IPS-NIHi7 (cell line): ENCODE data around the gene TRPV4.
A peak's percentile ranks its signal among the peaks of the same experiment; 100 is the strongest.

Experiments
- DNase-seq: peaks from one replicate; pipeline ENCODE4 v3.0.0; 2012; ENCODE audit warnings: mixed read lengths; ENCODE audit errors: extremely low spot score

Gene TRPV4

DNA sequence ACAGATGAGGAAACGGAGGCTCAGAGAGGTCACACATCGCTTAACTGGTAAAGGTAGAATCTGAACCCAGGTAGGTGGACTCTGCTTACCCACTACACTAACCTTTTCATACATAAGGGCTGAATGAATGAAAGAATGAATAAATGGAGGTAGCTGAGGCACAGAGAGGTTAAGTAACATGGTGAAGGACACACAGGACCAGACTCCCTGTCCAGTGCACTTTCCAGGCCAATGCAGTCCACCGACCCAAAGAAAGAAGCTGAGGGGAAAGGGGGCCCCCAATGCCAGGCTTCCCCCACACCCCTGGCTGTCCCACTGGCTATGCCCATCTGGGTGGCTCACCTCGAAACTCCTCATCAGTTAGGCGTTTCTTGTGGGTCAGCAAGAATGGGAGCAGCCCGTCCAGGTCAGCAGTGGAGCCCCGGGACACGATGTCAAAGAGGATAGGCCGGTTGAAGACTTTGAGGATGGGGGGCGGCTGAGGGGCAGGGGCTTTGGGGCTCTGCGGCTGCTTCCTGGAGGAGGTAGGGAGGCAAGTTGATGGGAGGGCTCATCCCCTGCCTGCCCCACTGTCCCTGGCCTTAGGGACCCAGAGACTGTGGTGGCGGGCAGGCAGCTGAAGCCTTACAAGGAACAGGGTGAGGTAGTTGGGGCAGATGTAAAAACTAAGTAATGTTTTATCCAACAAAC, 25.1 kb downstream of the TRPV4 start:
- DNase-seq: no peak

DNA sequence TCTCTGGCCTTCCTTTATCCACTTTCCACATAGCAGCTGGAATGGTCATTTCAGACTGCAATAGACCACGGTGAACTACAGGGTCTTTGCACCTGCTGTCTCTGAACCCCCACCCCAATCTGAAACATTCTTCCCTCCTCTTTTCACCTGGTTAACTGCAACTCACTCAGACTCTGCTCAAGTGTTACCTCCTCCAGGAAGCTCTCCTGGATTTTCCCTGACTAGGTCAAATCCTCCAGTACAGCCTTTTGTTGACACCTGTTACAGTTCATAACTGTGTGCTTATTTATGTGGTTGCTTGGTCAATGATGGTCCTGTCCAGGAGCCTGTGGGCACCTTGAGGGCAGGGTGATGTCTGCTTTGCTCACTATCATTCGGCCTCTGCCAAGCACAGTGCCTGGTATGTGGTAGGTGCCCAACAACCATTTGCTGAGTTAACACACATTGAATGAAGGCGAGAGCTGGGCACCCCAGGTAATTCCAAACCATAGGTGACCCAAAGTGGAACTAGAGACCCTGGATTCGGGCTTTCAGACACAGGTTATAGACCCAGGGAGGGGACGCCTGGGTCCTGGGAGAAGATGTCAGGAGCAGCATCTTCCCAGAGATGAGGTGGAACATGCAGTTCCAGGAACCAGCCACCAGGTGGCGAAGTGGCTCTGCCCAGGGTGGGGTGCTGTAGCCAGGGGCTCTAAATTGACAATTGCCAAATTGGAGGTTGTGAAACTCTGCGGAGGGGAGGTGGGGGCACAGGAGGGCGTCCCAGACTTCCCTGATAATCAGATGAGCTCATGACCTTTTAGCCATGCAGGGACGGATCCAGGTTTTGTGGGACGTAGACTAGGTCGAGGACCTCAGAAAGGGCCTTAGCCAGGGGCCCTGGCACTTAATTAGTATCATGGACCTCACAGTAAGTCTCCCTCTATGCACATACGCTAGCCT, 28.1 kb downstream of the TRPV4 start:
- DNase-seq: peak; percentile 96

DNA sequence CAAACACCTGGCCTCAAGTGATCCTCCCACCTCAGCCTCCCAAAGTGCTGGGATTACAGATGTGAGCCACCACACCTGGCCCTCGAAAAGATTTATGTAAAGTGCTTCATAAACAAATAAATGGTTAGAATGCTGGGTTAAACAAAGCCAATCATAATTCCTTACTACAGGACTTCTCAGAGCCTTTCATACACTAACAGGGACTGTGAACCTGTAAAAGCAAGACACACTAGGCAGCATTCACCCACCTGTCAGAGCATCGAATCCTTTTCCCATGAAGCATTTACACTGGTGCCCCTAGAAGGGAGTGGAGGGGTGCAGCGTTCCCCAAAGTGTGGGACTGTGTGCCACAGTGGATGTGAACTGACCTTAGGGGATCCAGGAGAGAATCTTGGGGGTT, 29.5 kb downstream of the TRPV4 start:
- no peak for DNase-seq

DNA sequence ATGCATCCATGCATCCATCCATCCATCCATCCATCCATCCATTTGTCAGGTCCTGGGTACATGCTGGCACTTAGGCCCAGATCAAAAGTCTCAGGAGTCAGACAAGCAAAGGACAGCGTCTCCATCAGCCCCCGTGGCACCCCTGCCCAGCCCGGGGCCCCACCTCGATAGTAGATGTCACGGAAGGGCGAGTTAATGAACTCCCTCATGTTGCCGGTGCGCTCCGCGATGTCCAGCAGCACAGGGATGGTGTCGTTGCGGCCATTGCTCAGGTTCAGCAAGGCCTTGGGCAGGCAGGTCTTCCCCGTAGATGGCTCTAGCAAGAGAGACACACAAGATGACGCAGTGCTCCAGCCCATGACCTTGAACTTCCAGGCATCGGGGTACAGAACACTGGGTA, 30.4 kb downstream of the TRPV4 start:
- no peak for DNase-seq

DNA sequence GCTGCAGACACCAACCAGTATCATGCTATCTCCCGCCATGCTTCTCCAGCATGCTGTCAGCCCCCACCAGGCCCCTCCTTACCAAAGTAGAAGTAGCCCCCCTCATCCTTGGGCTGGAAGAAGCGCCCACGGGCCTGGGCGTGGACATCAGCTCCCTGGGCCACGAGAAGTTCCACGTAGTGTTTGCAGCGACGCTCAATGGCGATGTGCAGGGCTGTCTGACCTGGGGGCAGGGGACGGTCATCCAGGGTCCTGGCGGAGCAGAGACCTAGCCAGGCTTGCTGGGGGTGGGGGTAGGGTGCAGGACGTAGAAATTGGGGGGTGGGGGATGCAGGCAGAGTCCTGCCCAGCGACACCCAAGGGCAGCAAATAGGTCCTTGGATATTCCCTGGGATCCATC, 32.7 kb downstream of the TRPV4 start:
- no peak for DNase-seq

DNA sequence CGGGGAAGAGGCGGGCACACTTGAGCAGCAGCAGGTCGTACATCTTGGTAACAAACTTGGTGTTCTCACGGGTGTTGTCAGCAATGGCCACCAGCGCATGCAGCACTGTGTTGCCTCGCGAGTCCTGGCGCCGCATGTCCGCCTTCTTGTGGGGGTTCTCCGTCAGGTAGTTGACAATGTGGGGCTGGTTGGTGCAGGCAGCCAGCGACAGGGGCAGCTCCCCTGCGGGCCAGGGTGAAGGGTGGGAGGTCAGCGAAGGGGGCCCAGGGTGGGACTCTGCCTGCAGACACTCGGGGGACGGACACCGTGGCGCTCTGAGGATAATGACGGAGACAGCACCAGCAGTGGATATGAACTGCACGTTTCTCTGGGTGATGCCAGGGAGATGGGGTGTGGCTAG, 34.5 kb downstream of the TRPV4 start:
- no peak for DNase-seq

DNA sequence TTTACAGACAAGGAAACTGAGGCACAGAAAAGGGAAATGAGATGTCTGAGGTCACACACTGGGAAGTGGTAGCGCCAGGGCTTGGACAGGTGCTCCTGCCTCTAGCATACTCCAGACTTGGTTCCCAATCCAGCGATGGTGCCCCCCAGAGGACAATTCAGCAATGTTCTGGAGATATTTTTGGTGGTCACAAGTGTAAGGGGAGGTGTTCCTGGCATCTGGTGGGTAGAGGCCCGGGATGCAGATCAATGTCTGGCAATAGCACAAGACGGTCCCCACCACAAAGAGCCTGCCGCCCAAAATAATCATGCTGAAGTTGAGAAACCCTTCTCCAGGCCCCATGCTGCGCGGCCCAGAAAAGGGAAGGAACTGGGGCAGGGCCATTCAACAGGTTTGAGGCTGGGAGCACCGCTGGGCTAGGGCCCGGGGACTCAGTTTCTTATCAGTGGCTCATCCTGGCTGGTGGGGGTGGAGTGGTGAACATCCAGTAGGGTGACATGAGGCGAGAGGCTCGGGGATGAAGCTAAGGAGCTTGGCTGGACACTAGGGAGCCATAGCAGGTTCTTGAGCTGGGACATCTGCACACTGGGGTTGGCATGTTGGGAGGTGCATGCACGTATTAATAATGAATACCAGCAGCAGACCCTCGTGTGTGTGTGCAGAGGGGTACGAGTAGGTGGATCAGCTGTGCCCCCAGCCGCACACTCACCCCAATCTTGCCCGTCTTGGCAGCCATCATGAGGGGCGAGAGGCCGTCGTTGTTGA, 35.1 kb downstream of the TRPV4 start:
- peak; percentile 50 for DNase-seq

DNA sequence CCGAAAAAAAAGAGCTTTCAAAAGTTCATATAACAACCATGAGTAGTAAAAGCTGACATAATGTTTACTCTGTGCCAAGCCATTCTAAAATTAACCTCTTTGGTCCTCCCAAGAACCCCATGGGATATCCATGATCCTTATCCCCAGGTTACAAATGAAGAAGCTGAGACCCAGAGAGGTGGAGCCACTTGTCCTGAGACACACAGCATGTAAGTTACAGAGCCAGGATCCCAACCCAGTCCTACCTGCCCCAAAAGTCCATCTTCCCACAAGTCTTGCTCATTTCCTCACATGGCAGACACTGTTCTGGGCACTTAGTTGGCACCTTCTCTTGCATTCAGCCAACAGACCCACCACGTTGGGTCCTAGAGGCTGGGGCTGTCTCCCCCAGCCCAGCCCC, 37.1 kb downstream of the TRPV4 start:
- DNase-seq: no peak

DNA sequence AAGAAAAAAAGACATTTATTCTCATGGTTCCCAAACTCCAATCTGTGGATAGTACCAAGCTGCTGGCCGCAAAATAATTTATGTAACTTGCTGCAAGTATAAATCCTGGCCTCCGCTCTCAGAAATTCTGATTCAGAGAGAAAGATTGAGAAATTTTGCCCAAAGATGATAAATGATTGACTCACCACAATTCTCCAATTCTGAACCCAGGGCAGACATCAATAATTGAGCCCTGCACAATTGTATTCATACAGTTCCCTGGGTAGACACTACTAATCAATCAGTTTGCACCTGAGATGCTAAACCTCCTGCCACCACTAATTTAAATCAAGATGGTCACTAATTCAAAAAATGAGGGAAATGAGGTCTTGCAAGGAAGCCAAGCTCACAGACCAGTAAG, 38.2 kb downstream of the TRPV4 start:
- no peak for DNase-seq

DNA sequence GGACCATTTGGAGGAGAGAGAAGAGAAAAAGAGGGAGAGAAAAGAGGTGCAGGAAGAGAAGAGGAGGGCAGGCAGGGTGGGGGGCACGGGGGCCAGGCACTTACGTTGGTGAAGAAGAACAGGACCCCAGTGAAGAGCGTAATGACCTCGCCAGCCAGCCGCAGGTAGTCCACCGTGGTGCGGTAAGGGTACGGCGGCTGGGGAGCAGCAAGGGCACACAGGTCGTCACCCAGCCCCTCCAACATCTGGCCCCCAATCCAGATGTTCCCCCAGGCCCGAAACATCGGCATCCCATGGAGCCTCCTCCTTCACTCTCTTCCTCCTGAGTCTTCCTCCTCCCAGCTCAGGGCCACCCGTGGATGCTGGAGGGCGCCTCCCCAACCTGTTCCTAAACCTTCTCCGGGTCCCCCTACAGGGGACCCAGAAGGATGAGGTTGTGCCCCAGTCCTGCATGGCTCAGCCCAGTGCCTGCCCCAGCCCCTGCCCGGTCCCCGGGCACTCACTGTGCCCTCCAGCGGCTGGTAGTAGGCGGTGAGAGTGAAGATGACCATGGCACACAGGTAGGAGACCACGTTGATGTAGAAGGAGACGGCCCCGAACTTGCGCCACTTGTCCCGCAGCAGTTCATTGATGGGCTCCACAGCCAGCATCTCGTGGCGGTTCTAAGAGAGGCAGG, 39.2 kb downstream of the TRPV4 start:
- DNase-seq: no peak

DNA sequence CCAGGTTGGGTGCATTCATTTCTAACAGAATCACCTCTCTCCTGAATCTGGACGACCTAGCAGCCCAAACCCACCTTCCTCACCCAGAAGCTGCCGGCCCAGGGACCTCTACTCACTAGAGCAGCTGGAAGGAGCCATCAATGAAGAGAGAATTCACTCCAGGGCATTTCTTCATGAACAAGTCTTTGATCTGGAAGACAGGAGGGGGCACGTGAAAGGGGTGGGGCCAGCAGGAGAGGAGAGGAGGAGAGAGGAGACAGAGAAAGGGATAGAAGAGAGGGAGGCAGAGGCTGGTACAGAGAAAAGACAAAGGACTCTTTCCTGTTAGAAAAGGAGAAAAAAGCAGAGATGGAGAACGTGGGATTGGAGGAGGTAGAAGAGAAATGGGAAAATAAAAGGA, 39.8 kb downstream of the TRPV4 start:
- DNase-seq: no peak

DNA sequence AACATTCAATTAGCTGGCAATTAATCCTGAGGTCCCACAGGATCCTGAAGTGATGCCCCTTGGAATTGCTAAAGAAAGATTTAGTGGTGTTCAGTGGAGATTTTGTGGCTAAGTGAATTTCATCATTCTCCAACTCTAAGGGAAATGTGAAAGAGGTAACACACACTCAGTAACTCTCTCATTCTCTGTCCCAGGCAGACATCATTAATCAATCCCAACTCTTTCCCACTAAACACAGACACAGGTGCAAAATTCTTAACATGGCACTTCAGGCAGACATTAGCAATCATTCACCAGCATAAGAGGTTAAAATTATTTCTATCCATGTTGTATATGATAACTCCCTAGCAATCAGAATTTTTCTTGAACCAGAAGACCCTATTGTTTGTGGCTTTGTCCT, 40.2 kb downstream of the TRPV4 start:
- DNase-seq: no peak

DNA sequence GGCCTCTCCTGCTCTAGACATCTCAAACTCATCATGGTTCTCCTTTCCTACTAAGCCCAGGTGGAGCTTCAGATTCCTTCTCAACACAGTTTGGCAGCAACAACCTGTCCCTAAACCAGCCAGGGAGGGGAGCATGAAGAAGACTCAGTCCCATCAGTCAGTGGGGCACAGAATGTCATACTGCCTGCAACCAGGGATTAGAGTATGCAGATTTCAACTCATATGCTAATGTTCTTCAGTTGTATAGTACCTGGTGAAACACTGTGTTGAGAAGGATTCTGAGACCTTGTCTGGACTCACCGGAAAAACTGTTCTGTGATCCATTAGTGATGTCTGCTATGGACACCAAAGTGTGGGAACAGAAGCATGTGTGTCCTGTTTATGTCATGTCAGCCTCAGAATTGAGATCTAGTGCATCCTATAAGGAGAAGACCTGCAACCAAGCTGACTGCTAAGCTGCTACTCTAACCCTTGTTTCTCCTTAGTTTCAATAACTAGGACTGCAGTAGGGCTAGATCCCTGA, 43.6 kb downstream of the TRPV4 start:
- DNase-seq: no peak

DNA sequence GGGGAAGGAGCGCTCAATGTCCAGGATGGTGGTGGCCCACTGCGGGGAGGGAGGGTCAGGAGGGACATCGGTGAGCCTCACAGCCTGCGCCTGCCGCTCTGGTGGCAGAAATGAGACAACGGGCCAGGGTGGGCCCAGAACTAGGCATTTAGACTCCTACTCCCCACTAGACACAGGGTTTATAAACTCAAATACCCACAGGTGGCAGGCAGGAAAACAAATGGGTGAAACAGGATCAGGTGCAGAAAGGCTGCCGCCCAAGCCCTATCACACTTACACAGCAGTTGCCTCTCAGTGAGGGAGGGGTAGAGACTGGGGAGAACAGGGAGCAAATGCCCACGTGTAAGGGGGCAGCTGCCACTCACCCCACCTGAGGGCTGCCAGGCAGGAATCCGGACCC, 46.4 kb downstream of the TRPV4 start:
- DNase-seq: no peak

DNA sequence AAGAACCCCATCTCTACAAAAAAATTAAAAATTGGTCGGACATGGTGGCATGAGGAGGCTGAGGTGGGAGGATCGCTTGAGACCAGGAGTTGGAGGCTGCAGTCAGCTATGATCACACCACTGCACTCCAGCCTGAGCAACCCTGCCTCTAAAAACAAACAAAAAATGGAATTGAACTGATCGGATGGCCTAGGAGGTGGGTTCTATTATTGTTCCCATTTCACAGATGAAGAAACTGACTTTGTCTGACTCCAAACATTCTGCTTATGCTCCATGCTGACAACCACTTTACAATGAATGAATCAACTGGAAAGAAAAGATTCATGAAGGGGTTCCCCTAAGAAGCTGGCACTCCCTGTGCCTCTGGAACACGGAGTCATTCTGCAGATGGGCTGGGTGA, 47.3 kb downstream of the TRPV4 start:
- no peak for DNase-seq

DNA sequence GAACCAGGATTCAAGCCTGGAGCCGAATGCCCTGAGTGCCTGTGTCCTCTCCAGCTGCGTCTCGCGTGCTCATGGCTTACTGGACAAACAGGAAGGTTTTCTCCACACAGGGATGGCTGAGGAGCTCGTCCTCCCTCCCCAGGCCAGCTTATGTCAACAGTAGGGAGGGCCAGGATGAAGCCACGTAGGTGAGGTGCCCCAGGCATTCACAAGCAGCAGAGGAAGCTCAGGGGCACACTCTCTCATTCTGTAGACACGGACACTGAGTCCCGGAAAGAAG, 49.3 kb downstream of the TRPV4 start:
- DNase-seq: no peak

DNA sequence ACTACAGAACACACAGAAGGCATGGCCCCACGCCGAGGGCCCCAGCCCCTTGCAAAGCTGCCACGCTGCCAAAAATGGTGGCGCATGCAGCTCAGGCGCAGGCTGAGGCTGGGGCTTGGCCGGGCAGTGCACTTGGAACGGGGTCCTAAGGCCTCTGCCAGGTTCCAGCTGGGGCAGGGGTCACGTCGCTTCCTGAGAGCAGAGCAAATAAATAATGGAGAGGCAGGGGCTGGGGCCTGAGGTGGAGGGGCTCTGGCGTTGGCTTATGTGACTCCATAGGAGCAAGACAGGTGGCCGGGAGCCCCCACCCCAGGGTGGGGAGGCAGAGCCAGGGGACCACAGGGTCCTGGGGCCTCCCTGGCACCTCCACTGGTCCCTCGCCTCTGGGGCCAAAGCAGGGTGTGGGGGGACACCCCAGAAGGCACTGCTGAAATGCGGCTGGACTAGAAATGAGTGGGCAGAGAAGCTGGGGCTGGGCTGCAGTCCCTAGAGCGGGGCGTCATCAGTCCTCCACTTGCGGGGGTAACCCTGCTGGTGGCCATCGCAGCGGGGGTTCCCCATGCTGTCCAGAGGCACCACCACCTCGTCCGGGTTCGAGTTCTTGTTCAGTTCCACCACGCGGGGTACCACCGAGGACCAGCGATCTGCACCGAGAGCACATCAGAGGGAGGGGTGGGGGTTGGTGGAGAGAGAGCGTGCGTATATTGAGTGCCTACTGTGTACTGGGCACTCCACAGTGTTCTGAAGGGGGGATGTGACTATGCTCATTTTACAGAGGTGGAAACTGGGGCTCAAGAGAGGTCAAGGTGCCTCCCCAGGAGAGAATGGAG, 49.8 kb downstream of the TRPV4 start:
- DNase-seq: no peak

DNA sequence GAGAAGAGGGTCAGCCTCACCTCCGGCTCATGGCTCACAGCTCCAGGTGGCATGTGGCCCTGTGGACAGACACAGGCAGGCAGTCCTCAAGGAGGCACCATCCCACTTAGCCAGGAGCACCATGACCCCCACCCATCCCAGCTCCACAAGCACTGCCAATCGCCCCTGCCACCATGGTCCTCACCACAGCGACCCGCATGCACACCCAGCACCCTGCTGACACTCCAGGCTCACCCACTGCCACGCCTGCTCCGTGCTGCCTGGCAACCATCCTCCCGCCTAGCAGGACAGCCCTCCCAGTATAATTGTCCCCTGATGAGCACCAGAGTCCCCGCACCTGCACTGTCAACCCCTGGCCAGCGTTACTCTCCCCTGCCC, 50.9 kb downstream of the TRPV4 start:
- no peak for DNase-seq

DNA sequence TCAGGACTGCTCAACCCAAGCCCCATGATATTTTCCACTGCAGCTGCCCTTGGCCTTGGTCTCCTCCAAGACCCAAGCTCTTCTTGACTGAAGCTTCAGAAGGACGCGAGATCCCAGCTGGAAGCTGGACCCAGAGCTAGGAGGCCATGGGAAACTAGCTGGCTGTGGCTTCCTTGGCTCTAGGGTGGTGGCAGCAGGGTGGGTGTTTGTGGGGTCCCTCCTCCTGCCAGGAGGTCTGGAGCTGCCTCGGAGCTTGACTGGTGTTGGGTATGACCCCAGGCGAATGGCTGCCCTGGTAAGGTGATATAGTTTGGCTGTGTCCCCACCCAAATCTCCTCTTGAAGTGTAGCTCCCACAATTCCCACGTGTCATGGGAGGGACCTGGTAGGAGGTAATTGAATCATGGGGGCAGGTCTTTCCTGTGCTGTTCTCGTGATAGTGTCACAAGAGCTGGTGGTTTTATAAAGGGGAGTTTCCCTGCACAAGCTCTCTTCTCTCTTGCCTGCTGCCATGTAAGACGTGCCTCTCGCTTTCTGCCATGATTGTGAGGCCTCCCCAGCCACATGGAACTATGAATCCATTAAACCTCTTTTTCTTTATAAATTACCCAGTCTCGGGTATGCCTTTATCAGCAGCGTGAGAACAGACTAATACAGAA, 51.4 kb downstream of the TRPV4 start:
- DNase-seq: no peak

DNA sequence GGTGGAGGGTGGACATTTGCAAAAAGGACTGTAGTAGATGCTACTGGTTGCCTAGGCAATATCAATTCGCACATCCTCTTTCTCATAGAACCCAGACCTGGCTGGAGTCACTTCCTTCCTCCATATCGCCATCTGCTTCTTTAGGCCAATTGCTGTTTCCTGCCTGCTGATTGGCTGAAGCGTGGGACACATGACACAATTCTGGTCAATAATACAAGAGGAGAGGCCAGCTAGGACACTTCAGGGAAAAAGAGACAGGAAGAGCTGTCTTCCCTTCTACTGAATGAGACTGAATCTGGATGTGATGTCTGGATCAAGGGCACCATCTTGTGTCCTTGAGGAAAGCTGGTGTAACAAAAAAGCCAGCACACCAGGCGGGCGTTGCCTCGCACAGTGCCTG, 53.8 kb downstream of the TRPV4 start:
- no peak for DNase-seq

DNA sequence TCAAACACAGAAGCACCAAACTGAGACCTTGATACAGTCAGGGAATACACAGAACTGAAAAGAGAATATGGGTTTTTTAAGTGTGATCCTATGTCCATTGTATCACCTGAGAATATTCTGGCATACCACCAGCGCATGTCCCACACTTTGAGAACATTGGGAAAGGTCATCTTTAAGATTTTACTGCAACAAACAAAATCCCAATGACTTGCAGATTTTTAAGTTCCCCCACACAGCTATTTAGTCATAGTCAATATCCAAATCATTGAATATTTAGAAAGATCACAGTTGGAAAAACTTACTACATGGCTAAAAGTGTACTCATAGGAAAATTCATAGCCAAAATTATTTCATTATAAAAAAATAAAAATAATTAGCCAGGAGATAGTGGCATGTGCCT, 54.5 kb downstream of the TRPV4 start:
- DNase-seq: no peak
